Measurements from ENCODE around the gene ZBTB44.

- TF ChIP-seq EZH2 (IDR thresholded peaks at IDR 0.05): no peak
- no peak for TF ChIP-seq POLR2AphosphoS5 (IDR thresholded peaks at IDR 0.05; ENCODE audit: borderline replicate concordance, low read depth, low read length)
These were observed 32.6 kb downstream of the ZBTB44 start for GRCh38 chr11:130282111-130282510.
